ENCODE measurements around the gene GTPBP1.

GTPBP1 gene

GRCh38 chr22:38724926-38725571, 19.3 kb downstream of the GTPBP1 start:
- DNase-seq (ENCODE audit: low read depth in 2 of 2): no peak

DNA sequence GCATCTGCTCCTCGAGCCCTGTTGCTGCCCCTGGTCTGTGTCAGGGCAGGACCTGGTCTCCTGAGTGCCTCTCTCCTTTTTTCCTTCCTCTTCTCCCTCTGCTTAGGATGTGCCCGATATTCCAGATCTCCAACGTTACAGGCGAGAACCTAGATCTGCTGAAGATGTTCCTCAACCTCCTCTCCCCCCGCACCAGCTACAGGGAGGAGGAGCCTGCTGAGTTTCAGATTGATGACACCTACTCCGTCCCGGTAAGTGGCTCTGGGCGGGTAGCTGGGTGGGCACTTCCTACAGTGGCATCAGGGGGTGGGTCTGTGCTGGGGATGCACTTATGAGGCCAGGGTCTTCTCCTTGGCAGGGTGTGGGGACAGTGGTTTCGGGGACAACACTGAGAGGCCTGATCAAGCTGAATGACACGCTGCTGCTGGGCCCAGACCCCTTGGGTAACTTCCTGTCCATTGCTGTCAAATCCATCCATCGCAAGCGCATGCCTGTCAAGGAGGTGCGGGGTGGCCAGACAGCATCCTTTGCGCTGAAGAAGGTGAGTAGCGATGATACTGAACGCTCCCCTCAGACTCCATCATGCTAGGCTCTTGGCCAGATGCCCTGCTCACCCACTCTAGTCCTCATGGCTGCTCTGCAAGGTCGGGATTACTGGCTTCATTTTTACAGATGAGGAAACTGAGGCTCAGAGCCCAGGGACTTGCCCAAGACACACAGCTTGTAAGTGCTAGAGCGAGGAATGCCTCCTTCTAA, 20.3 kb downstream of the GTPBP1 start:
- no peak for DNase-seq (ENCODE audit: low read depth in 2 of 2)

- DNase-seq (ENCODE audit: low read depth in 2 of 2): no peak
These were observed 21.4 kb downstream of the GTPBP1 start for GRCh38 chr22:38727123-38727522.

DNA sequence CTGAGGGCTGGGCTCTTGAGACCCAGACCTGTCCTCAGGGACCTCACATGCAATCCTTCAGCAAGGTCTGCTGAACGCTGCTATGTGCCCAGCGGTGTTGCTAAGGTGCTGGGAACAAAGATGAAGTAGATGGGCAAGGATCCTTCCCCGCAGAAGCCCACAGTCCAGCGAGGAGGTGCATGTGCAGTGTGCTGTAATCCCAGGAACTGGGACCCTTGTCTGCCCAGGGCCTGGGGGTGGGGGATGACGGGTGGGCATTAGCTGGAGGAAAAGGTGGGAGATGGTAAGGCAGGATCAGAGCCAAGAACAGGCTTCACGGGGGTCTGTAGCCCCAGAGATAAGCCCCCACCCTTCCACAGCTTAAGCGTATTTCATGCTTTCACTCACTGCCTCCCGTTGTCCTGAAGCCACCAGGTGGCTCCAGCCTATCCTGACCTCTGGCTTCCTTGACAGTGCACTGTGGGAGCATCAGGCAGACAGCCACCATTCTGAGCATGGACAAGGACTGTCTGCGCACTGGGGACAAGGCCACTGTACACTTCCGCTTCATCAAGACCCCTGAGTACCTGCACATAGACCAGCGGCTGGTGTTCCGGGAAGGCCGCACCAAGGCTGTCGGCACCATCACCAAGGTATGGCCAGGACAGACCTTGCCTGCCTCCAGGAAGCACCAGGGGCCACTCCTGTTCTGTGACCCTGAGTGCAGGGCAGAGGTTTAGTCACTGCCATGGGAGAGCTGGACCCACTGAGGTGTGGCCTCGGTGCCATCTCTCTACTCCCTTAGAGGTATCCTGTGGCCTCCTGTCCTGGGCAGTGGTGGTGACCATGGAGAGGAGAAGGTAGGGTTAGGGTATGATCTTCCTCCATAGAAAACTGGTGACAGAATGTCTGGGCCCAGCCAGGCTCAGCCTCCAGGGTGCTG, 22.0 kb downstream of the GTPBP1 start:
- DNase-seq (ENCODE audit: low read depth in 2 of 2): no peak

DNA sequence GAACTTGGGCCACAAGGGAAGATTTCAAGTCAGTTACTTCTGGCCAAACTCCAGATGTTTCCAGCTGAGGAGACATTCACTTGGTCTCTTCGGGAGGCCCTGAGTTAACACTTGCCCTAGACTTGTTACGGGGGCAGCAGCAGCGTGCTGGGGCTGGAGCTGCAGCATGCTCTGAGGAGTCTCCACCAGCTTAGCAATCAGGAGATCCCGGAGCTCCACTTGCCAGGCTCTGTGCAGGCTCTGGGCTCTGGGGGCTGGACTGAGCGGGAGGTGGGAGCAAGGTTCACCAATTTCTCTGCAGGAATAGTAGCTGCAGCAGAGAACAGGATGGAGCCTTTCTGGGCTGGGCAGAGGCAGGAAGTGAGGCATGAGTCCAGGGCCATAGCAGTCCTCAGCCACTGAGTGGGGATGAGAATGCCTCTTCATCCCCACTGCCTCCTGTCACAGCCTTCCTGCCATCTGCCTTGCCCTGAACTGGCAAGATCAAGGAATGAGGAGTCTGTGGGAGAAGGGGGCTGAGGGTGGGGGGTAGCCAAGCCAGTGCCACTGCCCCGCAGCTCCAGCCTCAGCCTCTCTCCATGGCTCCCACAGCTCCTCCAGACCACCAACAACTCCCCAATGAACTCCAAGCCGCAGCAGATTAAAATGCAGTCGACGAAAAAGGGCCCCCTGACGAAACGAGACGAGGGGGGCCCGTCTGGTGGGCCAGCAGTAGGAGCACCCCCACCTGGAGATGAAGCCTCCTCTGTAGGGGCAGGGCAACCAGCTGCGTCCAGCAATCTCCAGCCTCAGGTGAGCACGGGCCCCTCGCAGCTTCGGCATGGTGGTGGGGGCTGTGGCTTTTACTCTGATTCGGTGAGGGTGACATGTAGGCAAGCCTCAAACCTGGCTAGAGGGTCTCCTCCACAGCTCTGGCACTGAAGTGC, 23.4 kb downstream of the GTPBP1 start:
- DNase-seq (ENCODE audit: low read depth in 2 of 2): no peak

GRCh38 chr22:38729946-38730345, 24.2 kb downstream of the GTPBP1 start:
- no peak for DNase-seq (ENCODE audit: low read depth in 2 of 2)

DNA sequence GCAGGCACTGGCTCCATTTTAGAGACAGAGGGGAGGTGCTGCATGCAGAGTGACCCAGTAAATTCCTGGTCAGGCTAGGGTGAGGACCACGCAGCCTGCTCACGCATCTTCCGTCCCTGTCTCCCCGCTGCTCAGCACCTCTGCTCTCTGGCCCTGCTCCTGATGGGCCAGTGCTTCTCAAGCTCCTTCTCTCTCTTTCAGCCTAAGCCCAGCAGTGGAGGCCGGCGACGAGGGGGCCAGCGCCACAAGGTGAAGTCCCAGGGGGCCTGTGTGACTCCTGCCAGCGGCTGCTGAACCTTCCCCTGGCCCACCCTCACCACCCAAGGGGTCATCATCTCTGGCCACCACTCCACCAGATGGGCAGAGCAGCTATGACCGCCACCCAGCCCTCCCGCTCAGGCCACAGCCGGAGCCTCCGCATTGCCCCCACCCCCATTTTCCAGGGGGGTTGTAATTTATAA, 24.7 kb downstream of the GTPBP1 start:
- no peak for DNase-seq (ENCODE audit: low read depth in 2 of 2)

DNA sequence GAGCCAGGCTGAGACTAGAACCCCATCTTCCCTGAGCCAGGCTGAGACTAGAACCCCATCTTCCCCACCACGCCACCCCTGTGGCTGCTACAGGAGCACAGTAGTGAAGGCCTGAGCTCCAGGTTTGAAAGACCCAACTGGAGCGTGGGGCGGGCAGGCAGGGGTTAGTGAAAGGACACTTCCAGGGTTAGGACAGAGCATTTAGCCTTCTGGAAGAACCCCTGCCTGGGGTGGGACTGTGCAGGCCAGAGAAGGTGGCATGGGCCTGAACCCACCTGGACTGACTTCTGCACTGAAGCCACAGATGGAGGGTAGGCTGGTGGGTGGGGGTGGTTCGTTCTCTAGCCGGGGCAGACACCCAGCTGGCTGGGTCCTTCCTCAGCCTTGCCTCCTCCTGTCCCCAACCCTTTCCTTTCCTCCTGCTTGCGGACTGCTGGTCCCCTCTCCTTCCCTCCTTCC, 26.0 kb downstream of the GTPBP1 start:
- no peak for DNase-seq (ENCODE audit: low read depth in 2 of 2)

DNA sequence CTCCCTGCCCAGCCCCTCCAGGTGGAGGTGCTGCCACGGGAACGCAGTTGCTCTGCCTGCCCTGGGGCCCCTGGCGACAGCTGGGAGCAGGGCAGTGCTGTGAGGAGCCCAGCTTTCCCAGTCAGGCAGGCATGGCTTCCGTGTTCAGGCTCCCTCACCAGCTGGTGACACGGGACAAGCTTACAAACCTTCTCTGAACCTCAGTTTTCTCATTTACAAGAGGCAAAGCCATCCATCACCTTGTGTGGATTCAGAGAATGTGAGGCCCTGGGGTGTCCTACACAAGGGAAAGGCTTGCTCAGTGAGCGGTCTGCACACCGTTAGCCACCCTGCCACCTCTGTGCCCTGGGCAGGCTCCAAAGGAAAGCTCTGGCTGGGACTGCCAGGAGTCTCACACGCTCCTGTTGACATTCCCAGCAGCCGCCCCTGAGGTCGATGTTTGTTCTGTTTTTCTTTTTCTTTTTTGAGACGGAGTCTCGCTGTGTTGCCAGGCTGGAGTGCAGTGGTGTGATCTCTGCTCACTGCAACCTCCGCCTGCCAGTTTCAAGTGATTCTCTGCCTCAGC, 26.6 kb downstream of the GTPBP1 start:
- no peak for DNase-seq (ENCODE audit: low read depth in 2 of 2)

GRCh38 chr22:38733329-38733723, 27.6 kb downstream of the GTPBP1 start:
- DNase-seq (ENCODE audit: low read depth in 2 of 2): peak in 1 of 2 donors; percentile 21

DNA sequence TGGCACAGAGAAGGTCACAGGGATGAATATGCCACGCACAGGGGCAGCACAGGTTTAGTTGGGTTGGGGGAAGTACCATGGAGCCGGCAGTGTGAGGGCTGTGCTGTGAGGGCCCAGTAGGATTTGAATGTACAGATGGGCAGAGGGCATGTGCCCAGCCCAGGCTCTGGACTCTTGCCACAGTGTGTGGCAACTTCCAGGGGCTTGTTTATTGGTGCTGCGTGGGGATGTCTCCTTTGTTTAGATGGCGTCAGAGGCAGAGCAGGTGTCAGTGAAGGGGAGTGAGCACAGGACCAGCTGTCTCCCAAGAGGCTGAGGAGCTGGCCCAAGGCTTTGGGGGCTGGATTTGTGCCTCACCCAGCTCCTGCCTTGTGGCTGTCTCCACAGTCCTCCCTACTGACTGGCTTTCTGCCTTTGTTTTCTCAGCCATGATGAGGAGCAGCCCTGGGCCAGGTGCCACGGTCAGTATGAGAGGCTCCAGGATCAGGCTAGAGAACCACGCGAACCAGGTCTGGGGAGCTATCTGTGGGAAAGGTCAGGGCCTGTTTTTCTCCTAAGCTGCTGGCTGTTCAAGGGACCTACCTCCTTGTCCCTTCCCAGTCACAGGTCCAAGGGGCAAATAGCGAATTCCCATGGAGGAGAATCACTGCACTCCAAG, 28.1 kb downstream of the GTPBP1 start:
- DNase-seq (ENCODE audit: low read depth in 2 of 2): no peak

DNA sequence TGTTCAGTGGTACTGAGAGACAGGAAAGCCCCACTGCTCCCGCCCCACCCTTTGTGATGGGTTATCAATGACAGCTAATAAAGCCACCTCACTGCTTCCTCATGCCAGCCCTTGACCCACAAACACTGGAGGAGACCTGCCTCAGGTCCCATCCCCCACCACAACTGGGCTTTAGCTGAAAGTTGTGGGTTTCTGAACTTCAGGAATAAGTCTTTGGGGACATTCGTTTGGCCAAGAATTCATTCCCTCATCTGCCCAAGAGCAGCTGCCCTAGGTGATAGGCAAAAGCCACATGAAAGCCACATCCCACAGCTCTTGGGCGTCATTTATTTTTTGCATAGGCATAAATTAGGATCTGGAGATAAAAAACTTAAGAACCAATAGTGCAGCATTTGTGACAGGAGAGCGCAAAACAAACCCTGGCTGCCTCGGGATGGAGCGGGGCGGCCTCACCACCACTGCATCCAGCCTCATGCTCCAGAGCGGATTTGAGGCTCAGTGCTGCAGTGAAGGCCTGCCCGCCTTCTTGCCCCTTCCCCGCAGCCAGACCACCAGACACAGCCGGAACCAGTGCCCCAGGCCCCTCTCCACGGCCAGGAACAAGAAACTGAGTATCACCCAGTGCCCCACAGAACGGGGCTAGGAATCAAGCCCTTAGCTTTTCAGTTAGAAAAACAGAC, 28.8 kb downstream of the GTPBP1 start:
- DNase-seq (ENCODE audit: low read depth in 2 of 2): no peak

DNA sequence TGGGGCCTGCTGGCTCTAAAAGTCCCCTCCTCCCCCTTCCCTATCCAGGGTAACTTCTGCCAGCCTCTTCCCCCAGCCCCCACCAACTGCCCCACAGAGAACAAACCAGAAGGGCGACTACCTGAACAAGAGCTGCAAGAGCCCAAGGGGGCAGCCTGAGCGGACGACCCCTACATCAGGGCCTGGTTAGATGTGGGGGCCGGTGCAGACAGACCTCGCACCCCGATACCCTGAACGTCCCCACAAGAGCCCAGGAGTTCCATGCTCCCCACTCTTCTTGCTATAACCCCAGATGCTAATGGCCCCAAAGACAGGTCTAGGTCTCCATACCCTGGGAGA, 29.4 kb downstream of the GTPBP1 start:
- DNase-seq (ENCODE audit: low read depth in 2 of 2): no peak

GRCh38 chr22:38735465-38736256, 29.9 kb downstream of the GTPBP1 start:
- no peak for DNase-seq (ENCODE audit: low read depth in 2 of 2)

- DNase-seq (ENCODE audit: low read depth in 2 of 2): no peak
These were observed 30.5 kb downstream of the GTPBP1 start for GRCh38 chr22:38736257-38736570.

DNA sequence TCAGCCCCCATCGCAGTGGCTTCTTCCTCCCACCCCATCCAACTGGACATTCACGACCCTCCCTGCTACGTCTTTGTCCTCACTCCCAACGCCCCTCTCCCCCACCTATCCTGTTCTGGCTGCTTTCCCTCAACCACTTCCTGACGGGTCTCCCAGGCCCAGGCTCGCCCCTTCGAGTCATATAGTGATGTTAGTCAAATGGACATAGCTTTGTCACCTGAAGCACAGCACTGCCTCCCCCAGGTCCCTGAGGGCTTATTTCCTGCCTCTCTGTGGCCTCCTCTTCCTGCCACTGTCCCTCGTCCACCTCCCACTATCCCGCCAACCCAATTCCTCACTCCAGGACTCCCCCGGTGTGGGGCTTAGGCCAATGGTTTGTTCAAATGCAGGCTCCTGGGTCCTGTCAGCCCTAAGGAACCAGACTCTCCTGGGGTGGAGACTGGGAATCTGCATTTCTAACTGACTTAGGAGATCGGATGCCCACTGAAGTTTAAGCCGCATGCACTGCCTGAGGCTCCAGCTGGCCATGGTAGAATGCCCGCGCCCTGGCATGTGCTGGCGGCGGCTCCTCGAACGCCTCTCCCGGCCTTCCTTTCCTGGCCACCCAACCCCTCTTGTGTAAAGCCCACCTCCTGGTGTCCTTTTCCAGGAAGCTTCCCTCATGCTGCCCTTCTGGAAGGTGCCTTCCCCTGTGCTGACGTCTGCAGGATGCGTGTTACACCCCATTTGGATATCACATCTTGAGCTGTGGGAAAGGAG, 31.7 kb downstream of the GTPBP1 start:
- no peak for DNase-seq (ENCODE audit: low read depth in 2 of 2)

DNA sequence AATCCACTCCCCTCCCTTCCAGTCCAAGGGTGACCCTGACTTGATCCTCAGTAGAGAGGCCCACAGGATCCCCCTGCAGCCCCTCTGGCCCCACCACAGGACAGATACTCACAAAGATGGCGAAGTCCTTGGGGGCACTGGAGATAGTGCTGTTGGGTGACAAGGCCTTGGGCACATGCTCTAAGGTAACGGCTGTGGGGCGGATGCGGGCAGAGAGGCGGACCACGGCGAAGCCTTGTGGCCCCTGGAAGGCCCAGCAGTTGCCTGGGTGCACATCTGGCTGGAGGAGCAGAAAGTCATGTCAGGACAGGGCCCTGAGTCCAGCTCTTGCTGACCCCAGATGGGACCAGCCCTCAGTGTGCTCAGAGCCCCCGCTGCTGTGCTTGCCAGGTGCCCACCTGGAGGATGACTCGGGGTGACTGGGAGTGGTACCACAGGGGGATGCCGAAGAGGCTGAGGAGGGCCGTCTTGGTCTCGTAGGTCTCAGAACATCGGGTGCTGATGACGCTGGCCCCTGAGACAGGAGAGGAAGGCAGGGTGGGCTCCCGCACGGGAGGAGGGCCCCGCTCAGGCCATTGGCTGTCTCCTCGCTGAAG, 32.8 kb downstream of the GTPBP1 start:
- DNase-seq (ENCODE audit: low read depth in 2 of 2): no peak
